ENCODE results near the gene MRPL43. TPM values are rescaled to one million over a fixed set of nuclear protein-coding genes. Genes with fewer than 3 reads are reported as not detected.
A peak's percentile ranks its signal among the peaks of the same experiment; 100 is the strongest.

The MRPL43 gene
- total and polyA plus RNA-seq, 9 of the 15 experiments (the other 6 are each of a cell fraction or from before 2014, with no cell fraction given) = 15.1 to 63.7 (median 37.2) TPM

- TF ChIP-seq ILK (tag; IDR thresholded peaks at IDR 0.05; ENCODE audit: borderline replicate concordance, low read depth) (no peak), PHF8 (IDR thresholded peaks at IDR 0.05; ENCODE audit: borderline replicate concordance, low read length) (no peak), GABPB1 (CRISPR knock-in tag; IDR thresholded peaks at IDR 0.05) (peak; percentile 13), BRD4 (IDR thresholded peaks at IDR 0.05) (peak; percentile 36), PHB (CRISPR knock-in tag; IDR thresholded peaks at IDR 0.05) (no peak), MYC (IDR thresholded peaks at IDR 0.05; ENCODE audit: low read depth, low read length) (no peak), MYC (CRISPR knock-in tag; IDR thresholded peaks at IDR 0.05; ENCODE audit: borderline replicate concordance, low read depth) (no peak), GTF2A2 (tag; IDR thresholded peaks at IDR 0.05) (no peak), HDAC1 (IDR thresholded peaks at IDR 0.05) (peak in 1 of 2 experiments; percentile 65; a peak in 1 of 4 replicates), ZBTB26 (CRISPR knock-in tag; IDR thresholded peaks at IDR 0.05) (no peak), DPF2 (IDR thresholded peaks at IDR 0.05) (0 out of 2 replicates have a peak, but pooled peaks have one; percentile 14), ZNF146 (CRISPR knock-in tag; IDR thresholded peaks at IDR 0.05; ENCODE audit: unreplicated experiment) (no peak), L3MBTL2 (IDR thresholded peaks at IDR 0.05) (peak; percentile 9), RBBP5 (IDR thresholded peaks at IDR 0.05; ENCODE audit: borderline replicate concordance, insufficient read depth, low read length, poor library complexity, severe bottlenecking) (no peak), EP400 (IDR thresholded peaks at IDR 0.05) (peak; percentile 52)
- TF ChIP-seq, protein P1, sequence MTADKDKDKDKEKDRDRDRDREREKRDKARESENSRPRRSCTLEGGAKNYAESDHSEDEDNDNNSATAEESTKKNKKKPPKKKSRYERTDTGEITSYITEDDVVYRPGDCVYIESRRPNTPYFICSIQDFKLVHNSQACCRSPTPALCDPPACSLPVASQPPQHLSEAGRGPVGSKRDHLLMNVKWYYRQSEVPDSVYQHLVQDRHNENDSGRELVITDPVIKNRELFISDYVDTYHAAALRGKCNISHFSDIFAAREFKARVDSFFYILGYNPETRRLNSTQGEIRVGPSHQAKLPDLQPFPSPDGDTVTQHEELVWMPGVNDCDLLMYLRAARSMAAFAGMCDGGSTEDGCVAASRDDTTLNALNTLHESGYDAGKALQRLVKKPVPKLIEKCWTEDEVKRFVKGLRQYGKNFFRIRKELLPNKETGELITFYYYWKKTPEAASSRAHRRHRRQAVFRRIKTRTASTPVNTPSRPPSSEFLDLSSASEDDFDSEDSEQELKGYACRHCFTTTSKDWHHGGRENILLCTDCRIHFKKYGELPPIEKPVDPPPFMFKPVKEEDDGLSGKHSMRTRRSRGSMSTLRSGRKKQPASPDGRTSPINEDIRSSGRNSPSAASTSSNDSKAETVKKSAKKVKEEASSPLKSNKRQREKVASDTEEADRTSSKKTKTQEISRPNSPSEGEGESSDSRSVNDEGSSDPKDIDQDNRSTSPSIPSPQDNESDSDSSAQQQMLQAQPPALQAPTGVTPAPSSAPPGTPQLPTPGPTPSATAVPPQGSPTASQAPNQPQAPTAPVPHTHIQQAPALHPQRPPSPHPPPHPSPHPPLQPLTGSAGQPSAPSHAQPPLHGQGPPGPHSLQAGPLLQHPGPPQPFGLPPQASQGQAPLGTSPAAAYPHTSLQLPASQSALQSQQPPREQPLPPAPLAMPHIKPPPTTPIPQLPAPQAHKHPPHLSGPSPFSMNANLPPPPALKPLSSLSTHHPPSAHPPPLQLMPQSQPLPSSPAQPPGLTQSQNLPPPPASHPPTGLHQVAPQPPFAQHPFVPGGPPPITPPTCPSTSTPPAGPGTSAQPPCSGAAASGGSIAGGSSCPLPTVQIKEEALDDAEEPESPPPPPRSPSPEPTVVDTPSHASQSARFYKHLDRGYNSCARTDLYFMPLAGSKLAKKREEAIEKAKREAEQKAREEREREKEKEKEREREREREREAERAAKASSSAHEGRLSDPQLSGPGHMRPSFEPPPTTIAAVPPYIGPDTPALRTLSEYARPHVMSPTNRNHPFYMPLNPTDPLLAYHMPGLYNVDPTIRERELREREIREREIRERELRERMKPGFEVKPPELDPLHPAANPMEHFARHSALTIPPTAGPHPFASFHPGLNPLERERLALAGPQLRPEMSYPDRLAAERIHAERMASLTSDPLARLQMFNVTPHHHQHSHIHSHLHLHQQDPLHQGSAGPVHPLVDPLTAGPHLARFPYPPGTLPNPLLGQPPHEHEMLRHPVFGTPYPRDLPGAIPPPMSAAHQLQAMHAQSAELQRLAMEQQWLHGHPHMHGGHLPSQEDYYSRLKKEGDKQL (CRISPR knock-in tag; IDR thresholded peaks at IDR 0.05; ENCODE audit: borderline replicate concordance) = no peak
Observed at GRCh38 chr10:100987685-100988049, 370 bp upstream of the MRPL43 start (continued).
